HL-60 (cell line): ENCODE measurements around the gene MBTPS1.

Source experiments
- DNase-seq, 2 experiments: peaks; one replicate each; pipeline ENCODE4 v3.0.0-alpha.2; 2010 to 2020; ENCODE audit warnings: low read depth in 1 of 2, low spot score in 1 of 2
- H3K27ac ChIP-seq: fragments of 250-450 bp; sonication (Bioruptor Pico); replicated peaks from 2 replicates; pipeline ENCODE4 v1.5.1; 2020; ENCODE audit warnings: mild to moderate bottlenecking, moderate library complexity
- H3K27me3 ChIP-seq: fragments of 250-450 bp; sonication (Bioruptor Pico); 2 replicates; pipeline ENCODE4 v1.5.1; 2021; ENCODE audit warnings: mild to moderate bottlenecking, moderate library complexity; ENCODE audit not compliant: insufficient read depth, poor library complexity, severe bottlenecking
- H3K4me3 ChIP-seq: replicated peaks from 2 replicates; pipeline ENCODE4 v1.5.1; 2011; ENCODE audit warnings: mild to moderate bottlenecking, control low read depth, low read length; ENCODE audit not compliant: insufficient read depth
- GABPA ChIP-seq: IDR thresholded peaks from 2 replicates; pipeline ENCODE4 v1.6.1; 2012; ENCODE audit warnings: low read depth
- POLR2AphosphoS5 ChIP-seq: IDR thresholded peaks from 2 replicates; pipeline ENCODE4 v1.6.1; 2012; ENCODE audit warnings: low read depth
- SPI1 ChIP-seq: IDR thresholded peaks from 2 replicates; pipeline ENCODE4 v1.6.1; 2012; ENCODE audit warnings: low read depth, mild to moderate bottlenecking, borderline replicate concordance
- TF ChIP-seq, protein P1 (sequence below): IDR thresholded peaks from 2 replicates; pipeline ENCODE4 v1.6.1; 2012; ENCODE audit warnings: low read depth; ENCODE audit not compliant: insufficient replicate concordance
- TF ChIP-seq, protein P2 (sequence below): IDR thresholded peaks from one replicate; pipeline ENCODE4 v1.5.1; 2011; ENCODE audit warnings: low read length, control low read depth, inconsistent platforms; ENCODE audit not compliant: insufficient read depth

The MBTPS1 gene

DNA sequence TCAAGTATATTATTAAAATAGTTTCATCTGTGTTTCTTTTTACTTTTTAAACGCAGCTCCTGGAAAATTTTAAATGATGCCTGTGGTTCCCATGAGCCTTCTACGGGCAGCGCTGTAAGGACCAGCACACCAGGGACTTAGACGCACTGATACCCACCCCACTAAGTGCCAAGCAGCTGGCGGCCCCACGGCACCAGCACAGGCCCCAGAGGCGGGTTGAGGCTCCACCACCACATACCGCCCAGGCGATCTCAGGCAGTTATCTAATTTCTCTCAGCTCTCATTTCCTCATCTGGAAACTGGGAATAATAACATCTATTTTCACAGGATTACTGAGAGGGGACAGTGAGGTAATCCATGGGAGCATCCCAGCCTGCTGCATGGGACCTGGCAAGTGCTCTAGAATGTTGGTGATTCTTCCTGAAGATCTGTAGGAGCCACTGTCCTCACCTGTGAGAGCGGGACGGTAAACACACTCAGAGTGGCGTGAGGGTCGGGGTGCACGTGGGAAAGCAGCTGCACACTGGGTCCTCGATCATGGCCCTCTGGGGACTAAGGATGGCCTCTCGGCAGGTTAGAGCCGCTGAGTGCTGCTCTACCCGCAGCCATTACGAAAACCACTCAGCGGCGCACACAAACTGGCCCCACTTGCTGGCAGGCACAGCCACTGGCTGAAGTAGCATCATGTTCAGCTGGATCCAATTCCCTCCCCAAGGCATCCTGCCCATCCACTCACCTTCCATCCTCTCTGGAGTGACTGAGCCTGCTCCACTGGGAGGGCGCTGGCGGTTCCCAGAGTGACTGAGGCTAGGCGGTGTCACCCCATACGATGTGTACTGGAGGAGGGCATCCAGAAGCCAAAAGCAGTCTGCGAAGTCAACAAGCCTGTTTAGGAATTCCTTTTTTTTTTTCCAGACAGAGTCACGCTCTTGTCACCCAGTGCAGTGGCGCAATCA lies 56.5 kb downstream of the MBTPS1 start:
- DNase-seq = no peak
- Histone ChIP-seq H3K4me3 (no peak overlapping the region), H3K27ac (no peak overlapping the region), H3K27me3 (no peaks in the 10 kb centered on the region)
- no peak for TF ChIP-seq GABPA
- no peak for TF ChIP-seq SPI1
- no peak for TF ChIP-seq POLR2AphosphoS5
- TF ChIP-seq, protein P1, sequence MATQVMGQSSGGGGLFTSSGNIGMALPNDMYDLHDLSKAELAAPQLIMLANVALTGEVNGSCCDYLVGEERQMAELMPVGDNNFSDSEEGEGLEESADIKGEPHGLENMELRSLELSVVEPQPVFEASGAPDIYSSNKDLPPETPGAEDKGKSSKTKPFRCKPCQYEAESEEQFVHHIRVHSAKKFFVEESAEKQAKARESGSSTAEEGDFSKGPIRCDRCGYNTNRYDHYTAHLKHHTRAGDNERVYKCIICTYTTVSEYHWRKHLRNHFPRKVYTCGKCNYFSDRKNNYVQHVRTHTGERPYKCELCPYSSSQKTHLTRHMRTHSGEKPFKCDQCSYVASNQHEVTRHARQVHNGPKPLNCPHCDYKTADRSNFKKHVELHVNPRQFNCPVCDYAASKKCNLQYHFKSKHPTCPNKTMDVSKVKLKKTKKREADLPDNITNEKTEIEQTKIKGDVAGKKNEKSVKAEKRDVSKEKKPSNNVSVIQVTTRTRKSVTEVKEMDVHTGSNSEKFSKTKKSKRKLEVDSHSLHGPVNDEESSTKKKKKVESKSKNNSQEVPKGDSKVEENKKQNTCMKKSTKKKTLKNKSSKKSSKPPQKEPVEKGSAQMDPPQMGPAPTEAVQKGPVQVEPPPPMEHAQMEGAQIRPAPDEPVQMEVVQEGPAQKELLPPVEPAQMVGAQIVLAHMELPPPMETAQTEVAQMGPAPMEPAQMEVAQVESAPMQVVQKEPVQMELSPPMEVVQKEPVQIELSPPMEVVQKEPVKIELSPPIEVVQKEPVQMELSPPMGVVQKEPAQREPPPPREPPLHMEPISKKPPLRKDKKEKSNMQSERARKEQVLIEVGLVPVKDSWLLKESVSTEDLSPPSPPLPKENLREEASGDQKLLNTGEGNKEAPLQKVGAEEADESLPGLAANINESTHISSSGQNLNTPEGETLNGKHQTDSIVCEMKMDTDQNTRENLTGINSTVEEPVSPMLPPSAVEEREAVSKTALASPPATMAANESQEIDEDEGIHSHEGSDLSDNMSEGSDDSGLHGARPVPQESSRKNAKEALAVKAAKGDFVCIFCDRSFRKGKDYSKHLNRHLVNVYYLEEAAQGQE = no peak
- TF ChIP-seq, protein P2, sequence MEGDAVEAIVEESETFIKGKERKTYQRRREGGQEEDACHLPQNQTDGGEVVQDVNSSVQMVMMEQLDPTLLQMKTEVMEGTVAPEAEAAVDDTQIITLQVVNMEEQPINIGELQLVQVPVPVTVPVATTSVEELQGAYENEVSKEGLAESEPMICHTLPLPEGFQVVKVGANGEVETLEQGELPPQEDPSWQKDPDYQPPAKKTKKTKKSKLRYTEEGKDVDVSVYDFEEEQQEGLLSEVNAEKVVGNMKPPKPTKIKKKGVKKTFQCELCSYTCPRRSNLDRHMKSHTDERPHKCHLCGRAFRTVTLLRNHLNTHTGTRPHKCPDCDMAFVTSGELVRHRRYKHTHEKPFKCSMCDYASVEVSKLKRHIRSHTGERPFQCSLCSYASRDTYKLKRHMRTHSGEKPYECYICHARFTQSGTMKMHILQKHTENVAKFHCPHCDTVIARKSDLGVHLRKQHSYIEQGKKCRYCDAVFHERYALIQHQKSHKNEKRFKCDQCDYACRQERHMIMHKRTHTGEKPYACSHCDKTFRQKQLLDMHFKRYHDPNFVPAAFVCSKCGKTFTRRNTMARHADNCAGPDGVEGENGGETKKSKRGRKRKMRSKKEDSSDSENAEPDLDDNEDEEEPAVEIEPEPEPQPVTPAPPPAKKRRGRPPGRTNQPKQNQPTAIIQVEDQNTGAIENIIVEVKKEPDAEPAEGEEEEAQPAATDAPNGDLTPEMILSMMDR = no peak

DNA sequence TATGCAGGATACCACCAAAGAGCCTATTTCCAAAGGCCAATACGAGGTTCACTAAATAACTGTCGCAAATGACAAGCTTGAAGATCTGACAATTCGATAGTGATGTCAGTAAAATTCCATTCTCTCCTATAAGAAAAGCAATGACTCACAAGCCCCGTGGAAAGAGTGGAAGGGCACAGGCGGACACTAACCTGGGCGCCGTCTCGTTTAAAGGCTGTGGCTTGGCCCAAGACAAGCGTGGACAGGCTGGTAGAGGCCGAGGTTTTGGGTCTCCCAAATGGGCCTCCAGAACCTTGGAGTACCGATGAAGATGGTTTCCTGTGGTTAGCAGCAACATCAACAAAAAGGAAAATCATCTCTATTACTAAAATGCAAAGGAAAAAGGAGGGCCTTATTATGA lies 57.6 kb downstream of the MBTPS1 start:
- Histone ChIP-seq H3K27ac (no peak overlapping the region), H3K4me3 (no peak overlapping the region), H3K27me3 (no peaks in the 10 kb centered on the region)
- no peak for DNase-seq
- TF ChIP-seq POLR2AphosphoS5 (no peak), GABPA (no peak), SPI1 (no peak)
- TF ChIP-seq, protein P1 = no peak
- TF ChIP-seq, protein P2 = no peak

DNA sequence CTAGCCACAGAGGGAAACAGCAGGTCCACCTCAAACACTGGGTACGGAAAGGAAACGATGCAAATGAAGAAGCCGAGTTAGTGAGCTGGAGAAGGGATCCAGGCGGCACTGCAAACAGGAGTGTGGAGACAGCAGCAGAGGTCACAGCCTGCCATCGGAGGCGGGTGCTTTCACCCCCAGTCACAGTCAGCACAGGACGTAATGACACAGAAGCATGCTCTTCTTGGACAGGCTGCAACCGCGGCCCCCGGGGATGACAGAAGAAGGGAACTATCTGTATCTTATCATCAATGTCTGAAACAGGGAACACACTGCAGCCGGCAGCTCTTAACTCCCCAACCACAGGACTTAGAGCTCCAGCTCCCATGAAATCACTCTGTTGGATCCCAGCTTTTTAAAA lies 58.1 kb downstream of the MBTPS1 start:
- TF ChIP-seq POLR2AphosphoS5 (no peak), GABPA (no peak), SPI1 (no peak)
- TF ChIP-seq, protein P2 = no peak
- TF ChIP-seq, protein P1 = no peak
- Histone ChIP-seq H3K27me3 (no peaks in the 10 kb centered on the region), H3K27ac (no peak overlapping the region), H3K4me3 (no peak overlapping the region)
- DNase-seq = no peak
